Activated T-helper 9 cell treated with anti-CD3 and anti-CD28 coated beads, Interleukin-2, amount 50 U/mL, for 16 hours (primary cell): ENCODE data around the gene IP6K3.

Source experiments
- DNase-seq: peaks from one replicate; pipeline ENCODE4 v3.0.0-alpha.2; 2020; ENCODE audit warnings: low read depth

IP6K3 gene

GRCh38 chr6:33672808-33673207, 73.9 kb downstream of the IP6K3 start:
- no peak for DNase-seq

- DNase-seq, result no peak
Measured at GRCh38 chr6:33671744-33672072, 75.0 kb downstream of the IP6K3 start.
